Mucosa of descending colon (tissue), 3 donors: ENCODE data around the gene TRIB2. TPM values are rescaled to one million over a fixed set of nuclear protein-coding genes. Genes with fewer than 3 reads are reported as not detected.

Experiments used
- ATAC-seq: fragments of 200-7000 bp; cut with Tn5 transposase; one replicate; pipeline ENCODE4 v1.9.1; 2020; ENCODE audit warnings: mild to moderate bottlenecking, moderate library complexity
- DNase-seq, 3 donors: peaks; one replicate each; pipeline ENCODE4 v3.0.0-alpha.2; 2020
- H3K36me3 ChIP-seq: fragments of 200-600 bp; one replicate; pipeline ENCODE4 v1.8.0; 2021; ENCODE audit warnings: low read depth, mild to moderate bottlenecking
- H3K4me1 ChIP-seq: fragments of 200-600 bp; one replicate; pipeline ENCODE4 v1.8.0; 2021; ENCODE audit warnings: low read depth, mild to moderate bottlenecking
- H3K4me3 ChIP-seq: fragments of 200-600 bp; one replicate; pipeline ENCODE4 v1.8.0; 2021; ENCODE audit warnings: mild to moderate bottlenecking
- H3K9me3 ChIP-seq: fragments of 200-600 bp; one replicate; pipeline ENCODE4 v1.8.0; 2021; ENCODE audit warnings: mild to moderate bottlenecking
- intact Hi-C, 2 donors: fragments of 100-400 bp; cut with DNase I in 1 of 2; cut with micrococcal nuclease in 1 of 2; formaldehyde crosslinking; loops; one replicate each; pipeline versions ENCODE4 v1.11.0 to v1.11.1; 2022; cut with DNase I, micrococcal nuclease
- total RNA-seq, 3 donors: library from RNA; stranded (reverse); fragmentation: NEBNext Ultra II Directional in 2 of 3; extraction: Animal tissue kit (Norgen Biotek cat#: 25700) in 2 of 3; gene quantifications; one replicate each; pipeline versions ENCODE4 v1.2.1 to v1.2.4, GENCODE V29; 2021 to 2023
- TF ChIP-seq, protein P1 (sequence below): fragments of 200-600 bp; IDR thresholded peaks from one replicate; pipeline ENCODE4 v1.8.0; 2022; ENCODE audit warnings: antibody characterized with exemption, mild to moderate bottlenecking
- donor health status: DM: no; HTN: no; CAD: no; lungs with moderate emphysema.
- donor health status: DM: no; HTN: no; CAD: no.
- donor health status: DM: no; HTN: yes; CAD: no.

The TRIB2 gene
- total RNA-seq, 3 donors from 2014 or later = 4.9 to 28.3 (median 6.8) TPM

DNA sequence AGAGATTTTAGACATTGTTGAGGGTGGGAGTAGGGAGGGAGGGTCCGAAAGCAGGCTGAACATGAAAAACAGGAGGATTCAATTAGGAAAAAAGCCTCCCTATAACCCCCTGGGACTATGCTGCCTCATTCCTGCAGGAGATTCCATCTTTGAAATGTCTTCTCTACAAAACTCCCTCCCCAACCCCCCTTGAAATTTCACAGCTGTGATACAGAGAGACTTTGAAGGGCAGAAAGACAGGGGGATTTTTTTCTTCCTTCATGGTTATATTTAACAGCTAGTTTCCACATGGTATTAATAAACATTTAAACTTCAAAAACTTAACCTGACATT, 57.6 kb downstream of the TRIB2 start:
- Histone ChIP-seq H3K4me3 (no peak overlapping the region), H3K36me3 (no peaks in the 10 kb centered on the region), H3K4me1 (no peaks in the 10 kb centered on the region), H3K9me3 (no peaks in the 10 kb centered on the region)
- DNase-seq = no peak
- TF ChIP-seq, protein P1, sequence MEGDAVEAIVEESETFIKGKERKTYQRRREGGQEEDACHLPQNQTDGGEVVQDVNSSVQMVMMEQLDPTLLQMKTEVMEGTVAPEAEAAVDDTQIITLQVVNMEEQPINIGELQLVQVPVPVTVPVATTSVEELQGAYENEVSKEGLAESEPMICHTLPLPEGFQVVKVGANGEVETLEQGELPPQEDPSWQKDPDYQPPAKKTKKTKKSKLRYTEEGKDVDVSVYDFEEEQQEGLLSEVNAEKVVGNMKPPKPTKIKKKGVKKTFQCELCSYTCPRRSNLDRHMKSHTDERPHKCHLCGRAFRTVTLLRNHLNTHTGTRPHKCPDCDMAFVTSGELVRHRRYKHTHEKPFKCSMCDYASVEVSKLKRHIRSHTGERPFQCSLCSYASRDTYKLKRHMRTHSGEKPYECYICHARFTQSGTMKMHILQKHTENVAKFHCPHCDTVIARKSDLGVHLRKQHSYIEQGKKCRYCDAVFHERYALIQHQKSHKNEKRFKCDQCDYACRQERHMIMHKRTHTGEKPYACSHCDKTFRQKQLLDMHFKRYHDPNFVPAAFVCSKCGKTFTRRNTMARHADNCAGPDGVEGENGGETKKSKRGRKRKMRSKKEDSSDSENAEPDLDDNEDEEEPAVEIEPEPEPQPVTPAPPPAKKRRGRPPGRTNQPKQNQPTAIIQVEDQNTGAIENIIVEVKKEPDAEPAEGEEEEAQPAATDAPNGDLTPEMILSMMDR = no peak
- ATAC-seq = no peak
- intact Hi-C loops = no loop called here

DNA sequence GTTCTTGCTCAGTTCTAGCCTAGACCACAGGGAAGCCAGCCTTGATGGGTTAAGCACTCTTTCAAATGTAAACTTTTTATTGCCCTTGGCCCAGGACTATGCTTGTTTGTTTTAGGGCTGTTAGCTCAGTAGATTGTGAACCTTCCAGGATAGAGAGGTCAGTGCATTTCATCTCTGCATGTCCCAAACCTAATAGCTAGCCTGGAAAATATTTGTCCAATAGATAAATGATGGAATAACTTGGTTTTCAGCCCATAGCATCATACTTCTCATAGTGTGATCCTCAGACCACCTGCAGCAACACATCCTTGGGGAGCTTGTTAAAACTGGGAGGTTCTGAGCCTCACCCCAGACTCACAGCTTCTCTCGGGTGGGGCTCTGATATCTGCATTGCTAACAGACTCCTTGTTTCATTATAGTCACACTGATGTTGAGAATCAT, 59.8 kb downstream of the TRIB2 start:
- no peaks in the 10 kb centered on the region for H3K4me1 ChIP-seq
- H3K4me3 ChIP-seq = no peak overlapping the region
- TF ChIP-seq, protein P1 = no peak
- no peak for ATAC-seq
- intact Hi-C loops = no loop called here
- H3K36me3 ChIP-seq = no peaks in the 10 kb centered on the region
- DNase-seq = no peak
- no peaks in the 10 kb centered on the region for H3K9me3 ChIP-seq

DNA sequence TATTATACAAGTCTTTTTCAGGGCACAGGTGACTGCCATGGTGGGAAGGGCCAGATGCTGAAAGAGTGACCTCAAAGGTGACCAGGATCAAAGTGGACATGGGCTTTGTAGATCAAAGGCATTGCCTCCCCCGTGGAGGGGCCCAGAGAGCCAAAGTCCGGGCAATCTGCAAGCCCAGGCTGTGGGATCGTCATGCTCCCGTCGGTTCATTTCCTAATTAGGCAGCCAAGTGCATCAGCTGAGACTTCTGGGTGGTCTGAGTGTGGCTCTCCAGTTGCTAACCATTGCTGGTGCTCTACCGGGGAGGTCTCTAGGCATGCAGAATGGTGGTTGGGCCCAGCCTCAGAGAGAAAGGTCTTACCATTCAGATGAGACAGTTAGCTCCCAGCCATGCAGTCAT, 61.6 kb downstream of the TRIB2 start:
- Histone ChIP-seq H3K4me3 (no peak overlapping the region), H3K4me1 (no peaks in the 10 kb centered on the region), H3K9me3 (no peaks in the 10 kb centered on the region), H3K36me3 (no peaks in the 10 kb centered on the region)
- DNase-seq = no peak
- ATAC-seq = no peak
- TF ChIP-seq, protein P1 = no peak
- intact Hi-C loops = no loop called here

DNA sequence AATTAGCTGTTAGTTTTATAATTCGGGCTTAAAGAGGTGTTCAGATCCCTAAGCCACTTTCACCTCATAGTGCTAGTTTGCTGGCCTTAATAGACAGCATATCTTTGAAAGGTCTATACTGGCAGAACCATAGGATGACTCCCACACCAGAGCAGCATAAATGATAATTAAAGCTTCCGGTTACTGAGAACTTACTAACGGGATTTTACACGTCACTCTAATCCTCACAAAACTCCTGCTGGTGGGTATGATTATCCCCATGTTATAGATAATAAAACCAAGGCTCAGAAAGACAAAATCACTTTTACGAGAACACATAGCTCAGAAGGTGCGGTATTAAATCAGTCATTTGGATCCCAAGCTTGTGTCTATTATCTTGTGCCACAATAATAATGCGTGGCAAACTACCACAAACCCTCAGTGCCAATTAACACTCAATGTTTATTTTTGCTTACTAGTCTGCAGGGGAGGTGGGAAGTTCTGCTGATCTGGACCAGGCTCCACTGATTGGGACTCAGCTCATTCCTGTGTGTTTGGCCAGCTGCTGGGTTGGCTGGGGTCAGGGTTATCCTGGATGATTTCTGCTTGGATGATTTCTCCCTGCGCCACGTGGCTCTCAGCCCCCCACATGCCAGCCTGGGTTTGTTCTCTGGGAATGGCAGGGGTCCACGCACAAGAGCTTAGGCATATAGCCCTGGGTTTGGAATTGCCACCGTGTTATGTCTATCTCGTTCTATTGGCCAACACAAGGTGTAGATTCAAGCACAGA, 62.3 kb downstream of the TRIB2 start:
- intact Hi-C loops = no loop called here
- no peaks in the 10 kb centered on the region for H3K4me1 ChIP-seq
- TF ChIP-seq, protein P1 = no peak
- ATAC-seq = no peak
- H3K4me3 ChIP-seq = no peak overlapping the region
- no peaks in the 10 kb centered on the region for H3K36me3 ChIP-seq
- no peak for DNase-seq
- H3K9me3 ChIP-seq = no peaks in the 10 kb centered on the region

DNA sequence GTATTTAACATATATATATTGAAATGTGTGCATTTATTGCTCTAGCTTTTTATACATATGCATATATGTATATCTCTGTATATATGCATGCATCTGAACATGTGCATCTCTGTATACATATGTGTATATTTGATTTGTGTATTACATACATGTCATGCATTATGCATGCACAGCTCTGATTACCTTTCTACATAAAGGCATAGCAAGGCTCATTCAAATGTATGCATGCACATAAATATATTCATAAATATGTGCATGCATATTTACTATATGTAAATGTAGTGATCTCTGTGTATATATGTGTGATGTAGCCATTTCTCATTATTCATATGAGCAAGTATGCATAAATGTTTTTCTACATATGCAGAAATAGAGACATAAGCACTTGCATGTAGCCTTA, 64.6 kb downstream of the TRIB2 start:
- Histone ChIP-seq H3K36me3 (no peaks in the 10 kb centered on the region), H3K4me3 (no peak overlapping the region), H3K9me3 (no peaks in the 10 kb centered on the region), H3K4me1 (no peaks in the 10 kb centered on the region)
- TF ChIP-seq, protein P1 = no peak
- intact Hi-C loops = no loop called here
- ATAC-seq (no peak), DNase-seq (no peak)
